Activated CD8-positive, alpha-beta T cell treated with anti-CD3 and anti-CD28 coated beads, Interleukin-2, amount 10 ng/mL, durations not matched to agents 7 days and 5 days (primary cell): ENCODE measurements around the gene TSPAN17. TPM values are rescaled to one million over a fixed set of nuclear protein-coding genes. Genes with fewer than 3 reads are reported as not detected.
A peak's percentile ranks its signal among the peaks of the same experiment; 100 is the strongest.

ENCODE experiments used
- ATAC-seq: fragments of 150-1000 bp; cut with Tn5 transposase; one replicate; pipeline ENCODE4 v1.10.0; 2021; ENCODE audit warnings: moderate library complexity
- CTCF ChIA-PET: fragments of 350-600 bp; sonication (Branson Sonifier 250); formaldehyde crosslinking; loops from one replicate; lab custom pipeline; 2021; ENCODE audit warnings: antibody characterized with exemption; lab: Charles Lee
- POLR2A ChIA-PET: fragments of 350-600 bp; sonication (Branson Sonifier 250); formaldehyde crosslinking; loops from one replicate; lab custom pipeline; 2021; ENCODE audit warnings: antibody characterized with exemption; lab: Charles Lee
- DNase-seq: peaks from one replicate; pipeline ENCODE4 v3.0.0-alpha.2; 2020
- H3K27ac Mint-ChIP-seq: one replicate; pipeline ENCODE4 v1.8.0; 2021; ENCODE audit warnings: mild to moderate bottlenecking, mixed read lengths
- H3K27me3 Mint-ChIP-seq: one replicate; pipeline ENCODE4 v1.8.0; 2021; ENCODE audit warnings: low read depth, mixed read lengths
- H3K36me3 Mint-ChIP-seq: one replicate; pipeline ENCODE4 v1.8.0; 2021; ENCODE audit warnings: low read depth, mixed read lengths
- H3K4me1 Mint-ChIP-seq: one replicate; pipeline ENCODE4 v1.8.0; 2021; ENCODE audit warnings: low read depth, mixed read lengths
- H3K4me3 Mint-ChIP-seq: one replicate; pipeline ENCODE4 v1.8.0; 2021; ENCODE audit warnings: mild to moderate bottlenecking, mixed read lengths
- H3K9me3 Mint-ChIP-seq: one replicate; pipeline ENCODE4 v1.8.0; 2022; ENCODE audit warnings: mixed read lengths; ENCODE audit not compliant: insufficient read depth
- total RNA-seq, 2 experiments: library from RNA; stranded (reverse); gene quantifications; one replicate each; pipeline ENCODE4 v1.2.3, GENCODE V29; 2021

The TSPAN17 gene
- total RNA-seq, 2 experiments from 2014 or later = 41.6 to 47.4 TPM

DNA sequence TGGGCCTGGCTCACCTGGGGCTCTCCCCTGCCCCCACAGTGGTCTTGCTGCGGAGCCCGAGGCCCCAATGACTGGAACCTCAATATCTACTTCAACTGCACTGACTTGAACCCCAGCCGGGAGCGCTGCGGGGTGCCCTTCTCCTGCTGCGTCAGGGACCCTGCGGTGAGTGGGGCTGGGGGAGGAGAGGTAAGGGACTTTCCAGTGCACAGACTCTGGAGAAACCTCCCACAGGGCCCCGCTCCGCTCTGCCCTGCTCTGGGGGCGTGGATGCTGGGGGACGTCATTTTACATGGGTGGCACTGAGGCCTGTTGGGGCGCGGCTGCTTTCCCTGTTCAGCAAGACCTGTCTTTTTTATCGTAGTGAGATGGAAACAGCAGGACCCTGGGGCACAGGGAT, 7.6 kb downstream of the TSPAN17 start:
- peaks cover 56% of the 10 kb centered on the region for H3K4me1 Mint-ChIP-seq
- CTCF ChIA-PET = no interaction called here
- DNase-seq = no peak
- H3K4me3 Mint-ChIP-seq = no peak overlapping the region
- no peaks in the 10 kb centered on the region for H3K27me3 Mint-ChIP-seq
- peaks cover 20% of the 10 kb centered on the region for H3K36me3 Mint-ChIP-seq
- no peaks in the 10 kb centered on the region for H3K9me3 Mint-ChIP-seq
- no peak for ATAC-seq
- no peak overlapping the region for H3K27ac Mint-ChIP-seq
- POLR2A ChIA-PET = no interaction called here

- peaks cover 19% of the 10 kb centered on the region for H3K36me3 Mint-ChIP-seq
- ATAC-seq = no peak
- no peak for DNase-seq
- no peaks in the 10 kb centered on the region for H3K27me3 Mint-ChIP-seq
- H3K4me3 Mint-ChIP-seq = no peak overlapping the region
- ChIA-PET POLR2A (no interaction called here), CTCF (interaction anchor here (1.3 to 5.8 kb wide), 4 partner anchors 8 to 259 kb away, joined by 3 to 96 read pairs (median 8); partner anchors contain the start of gene TSPAN17)
- no peaks in the 10 kb centered on the region for H3K9me3 Mint-ChIP-seq
- H3K4me1 Mint-ChIP-seq = peaks cover 53% of the 10 kb centered on the region
- H3K27ac Mint-ChIP-seq = no peak overlapping the region
Observed at GRCh38 chr5:176656467-176656990, 9.2 kb downstream of the TSPAN17 start.

GRCh38 chr5:176658007-176658599, 10.8 kb downstream of the TSPAN17 start:
- Mint-ChIP-seq H3K4me3 (peak overlapping the region; percentile 51), H3K27ac (peak overlapping the region; percentile 51), H3K36me3 (peaks cover 15% of the 10 kb centered on the region), H3K4me1 (peaks cover 38% of the 10 kb centered on the region), H3K9me3 (no peaks in the 10 kb centered on the region), H3K27me3 (no peaks in the 10 kb centered on the region)
- ATAC-seq (peak; percentile 70), DNase-seq (peak; percentile 79)
- ChIA-PET POLR2A (interaction anchor here (0.9 kb wide), 1 partner anchor 10 kb away, joined by 4 read pairs; no protein-coding TSS in a partner anchor), CTCF (interaction anchor here (0.6 to 5.9 kb wide), 19 partner anchors 10 to 460 kb away, joined by 3 to 96 read pairs (median 4); partner anchors contain the start of genes FAF2, RNF44 and TSPAN17)

- Mint-ChIP-seq H3K9me3 (no peaks in the 10 kb centered on the region), H3K27me3 (no peaks in the 10 kb centered on the region), H3K27ac (peak overlapping the region; percentile 51), H3K36me3 (peaks cover 9% of the 10 kb centered on the region), H3K4me1 (peaks cover 31% of the 10 kb centered on the region), H3K4me3 (peak overlapping the region; percentile 51)
- ChIA-PET POLR2A (interaction anchor here (0.9 kb wide), 1 partner anchor 11 kb away, joined by 4 read pairs; no protein-coding TSS in a partner anchor), CTCF (interaction anchor here (1.0 to 5.9 kb wide), 14 partner anchors 9 to 929 kb away, joined by 3 to 96 read pairs (median 8); partner anchors contain the start of genes EIF4E1B, SNCB and TSPAN17)
- peak; percentile 66 for DNase-seq
- peak; percentile 54 for ATAC-seq
Observed at GRCh38 chr5:176658817-176659511, 11.7 kb downstream of the TSPAN17 start.

- no peaks in the 10 kb centered on the region for H3K27me3 Mint-ChIP-seq
- H3K27ac Mint-ChIP-seq = no peak overlapping the region
- no peaks in the 10 kb centered on the region for H3K9me3 Mint-ChIP-seq
- ChIA-PET CTCF (interaction anchor here (1.2 to 5.9 kb wide), 16 partner anchors 8 to 930 kb away, joined by 3 to 96 read pairs (median 7); partner anchors contain the start of genes EIF4E1B, HK3, SNCB and TSPAN17), POLR2A (no interaction called here)
- DNase-seq (no peak), ATAC-seq (no peak)
- peaks cover 31% of the 10 kb centered on the region for H3K4me1 Mint-ChIP-seq
- no peak overlapping the region for H3K4me3 Mint-ChIP-seq
- H3K36me3 Mint-ChIP-seq = peaks cover 9% of the 10 kb centered on the region
Observed at GRCh38 chr5:176659512-176659839, 12.2 kb downstream of the TSPAN17 start.

- Mint-ChIP-seq H3K36me3 (peaks cover 9% of the 10 kb centered on the region), H3K4me3 (no peak overlapping the region), H3K4me1 (peaks cover 31% of the 10 kb centered on the region), H3K27ac (peak overlapping the region; percentile 25), H3K9me3 (no peaks in the 10 kb centered on the region), H3K27me3 (no peaks in the 10 kb centered on the region)
- CTCF ChIA-PET = interaction anchor here (0.6 to 5.9 kb wide), 87 partner anchors 7 to 930 kb away, joined by 3 to 96 read pairs (median 4); partner anchors contain the start of genes CLTB, EIF4E1B, HK3 and SNCB
- POLR2A ChIA-PET = interaction anchor here (0.9 to 1.1 kb wide), 2 partner anchors 12 to 453 kb away, joined by 4 to 7 read pairs; partner anchors contain the start of gene TSPAN17
- ATAC-seq (no peak), DNase-seq (no peak)
Observed at GRCh38 chr5:176659860-176660461, 12.7 kb downstream of the TSPAN17 start.

GRCh38 chr5:176660530-176660859, 13.2 kb downstream of the TSPAN17 start:
- H3K9me3 Mint-ChIP-seq = no peaks in the 10 kb centered on the region
- H3K36me3 Mint-ChIP-seq = peaks cover 7% of the 10 kb centered on the region
- peak overlapping the region; percentile 25 for H3K27ac Mint-ChIP-seq
- POLR2A ChIA-PET = interaction anchor here (0.9 to 1.1 kb wide), 3 partner anchors 13 to 453 kb away, joined by 3 to 7 read pairs (median 4); partner anchors contain the start of gene TSPAN17
- H3K27me3 Mint-ChIP-seq = peaks cover 3% of the 10 kb centered on the region
- no peak for DNase-seq
- no peak overlapping the region for H3K4me3 Mint-ChIP-seq
- CTCF ChIA-PET = interaction anchor here (0.6 to 5.9 kb wide), 92 partner anchors 8 to 931 kb away, joined by 3 to 96 read pairs (median 4); partner anchors contain the start of genes CLTB, EIF4E1B, HK3 and SNCB
- peak; percentile 35 for ATAC-seq
- peaks cover 31% of the 10 kb centered on the region for H3K4me1 Mint-ChIP-seq

DNA sequence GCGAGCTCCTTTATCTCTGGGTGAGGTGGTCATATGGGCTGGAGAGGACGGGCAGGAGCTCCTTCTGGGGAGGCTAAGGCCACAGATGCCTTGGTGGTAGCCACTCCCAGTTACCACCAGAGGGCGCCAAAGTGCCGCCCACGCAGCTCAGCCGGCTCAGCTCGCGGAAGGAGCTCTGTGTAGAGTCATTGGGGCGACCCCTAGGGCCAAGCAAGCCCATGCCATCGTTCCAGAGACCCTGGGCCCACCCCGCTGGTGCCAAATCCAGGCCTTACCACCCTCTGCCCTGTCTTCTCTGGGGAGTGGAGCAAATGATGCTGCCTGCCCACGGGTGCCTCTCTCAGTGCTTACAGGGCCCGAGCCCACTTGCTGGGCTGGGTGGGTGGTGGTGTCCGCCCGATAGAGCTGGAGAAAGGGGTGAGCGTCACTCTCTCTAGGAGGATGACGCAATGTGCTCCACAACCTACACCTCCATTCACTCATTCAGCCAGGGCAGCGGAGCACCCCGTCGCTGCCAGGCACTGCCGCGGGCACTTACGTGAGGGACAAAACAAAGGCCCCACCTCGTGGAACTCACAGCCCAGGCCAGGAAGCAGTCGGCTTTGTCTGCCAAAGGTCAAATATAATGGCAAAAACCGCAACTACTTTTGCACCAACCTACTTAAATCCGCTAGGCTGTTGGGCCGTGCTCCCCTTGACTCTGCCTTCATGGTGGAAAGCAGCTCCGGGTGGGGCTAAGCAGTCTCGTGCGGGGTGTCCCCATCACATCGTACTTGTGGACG, 13.8 kb downstream of the TSPAN17 start:
- DNase-seq = peak; percentile 85
- H3K27ac Mint-ChIP-seq = no peak overlapping the region
- no peak overlapping the region for H3K4me3 Mint-ChIP-seq
- no peaks in the 10 kb centered on the region for H3K9me3 Mint-ChIP-seq
- ChIA-PET CTCF (interaction anchor here (0.6 to 5.9 kb wide), 94 partner anchors 8 to 931 kb away, joined by 3 to 96 read pairs (median 4); partner anchors contain the start of genes CLTB, EIF4E1B, HK3 and SNCB), POLR2A (interaction anchor here (0.9 to 1.1 kb wide), 3 partner anchors 13 to 452 kb away, joined by 3 to 7 read pairs (median 4); partner anchors contain the start of gene TSPAN17)
- H3K4me1 Mint-ChIP-seq = peaks cover 31% of the 10 kb centered on the region
- peaks cover 7% of the 10 kb centered on the region for H3K36me3 Mint-ChIP-seq
- ATAC-seq = peak; percentile 84
- peaks cover 5% of the 10 kb centered on the region for H3K27me3 Mint-ChIP-seq

DNA sequence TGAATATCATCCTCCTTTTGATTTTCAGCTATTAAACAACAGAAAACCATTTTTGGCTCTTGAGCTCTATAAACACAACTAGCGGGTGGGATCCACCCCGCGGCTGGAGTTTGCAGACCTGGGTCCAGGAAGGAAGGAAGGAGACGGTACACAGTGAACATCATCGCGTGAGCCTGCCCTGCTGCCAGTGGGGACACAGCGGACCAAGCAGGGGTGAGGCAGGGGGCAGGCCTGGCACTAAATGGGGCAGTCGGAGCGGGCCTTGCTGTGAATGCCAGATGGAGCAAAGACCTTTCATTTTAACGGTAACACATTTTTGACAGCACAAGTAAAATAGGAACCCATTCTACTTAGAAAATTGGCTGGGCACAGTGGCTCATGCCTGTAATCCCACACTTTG, 14.4 kb downstream of the TSPAN17 start:
- CTCF ChIA-PET = interaction anchor here (1.2 to 5.9 kb wide), 17 partner anchors 12 to 451 kb away, joined by 3 to 96 read pairs (median 9); partner anchors contain the start of genes CLTB, EIF4E1B, SNCB and TSPAN17
- peaks cover 5% of the 10 kb centered on the region for H3K36me3 Mint-ChIP-seq
- no peaks in the 10 kb centered on the region for H3K9me3 Mint-ChIP-seq
- DNase-seq (no peak), ATAC-seq (no peak)
- POLR2A ChIA-PET = no interaction called here
- peaks cover 31% of the 10 kb centered on the region for H3K4me1 Mint-ChIP-seq
- H3K27me3 Mint-ChIP-seq = peaks cover 8% of the 10 kb centered on the region
- H3K27ac Mint-ChIP-seq = no peak overlapping the region
- H3K4me3 Mint-ChIP-seq = no peak overlapping the region

DNA sequence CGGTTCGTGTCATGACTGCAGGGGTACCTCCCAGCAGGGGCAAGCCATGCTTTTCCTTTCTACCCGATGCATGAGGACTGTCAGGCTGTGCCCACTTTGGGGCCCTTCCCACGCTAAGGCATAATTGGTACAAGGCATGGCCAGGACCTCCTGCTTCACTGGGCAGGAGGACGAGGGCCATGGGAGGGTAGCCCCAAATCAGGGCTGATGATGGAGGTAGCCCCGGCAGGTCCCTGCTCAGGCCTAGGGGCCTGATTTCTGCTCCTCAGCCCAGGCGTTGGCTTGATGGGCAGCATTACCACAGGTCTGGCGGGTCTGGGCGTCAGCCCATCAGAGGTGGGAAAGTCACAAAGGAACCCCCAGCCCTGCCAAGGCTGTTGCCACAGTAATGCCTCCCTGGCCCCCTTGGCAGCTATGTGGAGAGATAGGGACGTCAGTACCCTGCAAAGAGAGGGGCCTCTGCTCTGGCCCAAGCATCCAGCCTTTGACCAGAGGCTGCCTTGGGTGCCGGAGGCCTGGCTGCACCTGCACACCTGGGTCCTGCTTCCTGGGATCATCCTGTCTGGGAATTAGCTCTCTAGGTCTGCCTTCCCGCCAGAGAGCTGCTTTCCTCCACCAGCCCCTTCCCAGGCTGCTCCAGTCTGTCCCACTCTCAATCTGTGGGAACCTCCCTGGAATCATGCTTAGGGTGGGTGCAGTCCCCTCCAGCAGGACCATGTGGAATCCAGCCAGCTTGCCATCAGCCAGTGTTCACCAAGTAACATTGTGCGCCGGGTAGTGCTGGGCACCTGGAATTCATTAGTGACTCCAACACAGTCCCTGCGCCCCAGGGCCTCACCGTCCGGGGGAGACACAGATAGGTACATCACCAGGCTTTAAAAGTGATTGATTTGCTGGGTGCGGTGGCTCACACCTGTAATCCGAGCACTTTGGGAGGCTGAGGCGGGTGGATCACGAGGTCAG, 15.4 kb downstream of the TSPAN17 start:
- H3K27ac Mint-ChIP-seq = no peak overlapping the region
- H3K27me3 Mint-ChIP-seq = peaks cover 9% of the 10 kb centered on the region
- peaks cover 30% of the 10 kb centered on the region for H3K4me1 Mint-ChIP-seq
- ChIA-PET POLR2A (no interaction called here), CTCF (interaction anchor here (5.9 kb wide), 1 partner anchor 450 kb away, joined by 80 read pairs; no protein-coding TSS in a partner anchor)
- no peak for ATAC-seq
- H3K36me3 Mint-ChIP-seq = peaks cover 5% of the 10 kb centered on the region
- no peak for DNase-seq
- no peaks in the 10 kb centered on the region for H3K9me3 Mint-ChIP-seq
- H3K4me3 Mint-ChIP-seq = no peak overlapping the region
